ENCODE measurements around the gene CORO7.

GRCh38 chr16:4338712-4339299 is 77.6 kb downstream of the CORO7 start:
- TF ChIP-seq CTCF (conservative IDR thresholded peaks at IDR 0.05) (no peak), ZFX (IDR thresholded peaks at IDR 0.05) (no peak)
